DND-41 (cell line): Measurements from ENCODE around the gene BPIFB1.

Experiments
- EZH2 ChIP-seq: IDR thresholded peaks from 3 replicates; pipeline ENCODE4 v1.6.1; 2012; ENCODE audit warnings: borderline replicate concordance, low read depth, mild to moderate bottlenecking, moderate library complexity, low read length, inconsistent platforms; ENCODE audit not compliant: severe bottlenecking
- TF ChIP-seq, protein P1 (sequence below): IDR thresholded peaks from 2 replicates; pipeline ENCODE4 v1.5.1; 2012; ENCODE audit warnings: borderline replicate concordance, low read length, moderate library complexity, mild to moderate bottlenecking; ENCODE audit not compliant: poor library complexity, severe bottlenecking; ENCODE audit errors: extremely low read depth

DNA sequence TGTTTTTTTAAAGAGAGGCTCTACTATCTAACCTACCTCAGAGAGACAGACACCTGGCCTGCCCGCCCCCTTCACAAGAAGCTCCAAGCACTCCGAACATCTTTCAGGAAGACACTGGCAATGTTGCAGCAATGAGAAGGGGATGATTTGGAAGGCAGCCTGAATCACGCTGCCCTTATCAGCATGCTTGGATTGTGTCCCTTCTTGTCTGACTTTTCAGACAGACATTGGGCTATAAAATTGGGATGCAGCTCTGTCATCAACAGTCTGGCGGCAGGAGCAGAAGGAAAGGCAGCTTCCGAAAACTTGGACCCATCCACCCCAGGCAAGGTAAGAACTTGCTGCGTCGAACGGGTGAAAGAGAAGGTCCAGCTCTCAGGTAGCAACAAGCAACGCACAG is 62.3 kb downstream of the BPIFB1 start:
- no peak for TF ChIP-seq EZH2
- TF ChIP-seq, protein P1, sequence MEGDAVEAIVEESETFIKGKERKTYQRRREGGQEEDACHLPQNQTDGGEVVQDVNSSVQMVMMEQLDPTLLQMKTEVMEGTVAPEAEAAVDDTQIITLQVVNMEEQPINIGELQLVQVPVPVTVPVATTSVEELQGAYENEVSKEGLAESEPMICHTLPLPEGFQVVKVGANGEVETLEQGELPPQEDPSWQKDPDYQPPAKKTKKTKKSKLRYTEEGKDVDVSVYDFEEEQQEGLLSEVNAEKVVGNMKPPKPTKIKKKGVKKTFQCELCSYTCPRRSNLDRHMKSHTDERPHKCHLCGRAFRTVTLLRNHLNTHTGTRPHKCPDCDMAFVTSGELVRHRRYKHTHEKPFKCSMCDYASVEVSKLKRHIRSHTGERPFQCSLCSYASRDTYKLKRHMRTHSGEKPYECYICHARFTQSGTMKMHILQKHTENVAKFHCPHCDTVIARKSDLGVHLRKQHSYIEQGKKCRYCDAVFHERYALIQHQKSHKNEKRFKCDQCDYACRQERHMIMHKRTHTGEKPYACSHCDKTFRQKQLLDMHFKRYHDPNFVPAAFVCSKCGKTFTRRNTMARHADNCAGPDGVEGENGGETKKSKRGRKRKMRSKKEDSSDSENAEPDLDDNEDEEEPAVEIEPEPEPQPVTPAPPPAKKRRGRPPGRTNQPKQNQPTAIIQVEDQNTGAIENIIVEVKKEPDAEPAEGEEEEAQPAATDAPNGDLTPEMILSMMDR = no peak
